ENCODE measurements around the gene CCR4. TPM values are rescaled to one million over a fixed set of nuclear protein-coding genes. Genes with fewer than 3 reads are reported as not detected.
A peak's percentile ranks its signal among the peaks of the same experiment; 100 is the strongest.

CCR4 gene
- total and polyA plus RNA-seq, 9 of the 15 experiments (the other 6 are each of a cell fraction or from before 2014, with no cell fraction given): 0.04 to 0.47 (median 0.25) TPM; not detected in 1

GRCh38 chr3:32975891-32976595 lies 24.6 kb downstream of the CCR4 start (continued):
- TF ChIP-seq, protein P1, sequence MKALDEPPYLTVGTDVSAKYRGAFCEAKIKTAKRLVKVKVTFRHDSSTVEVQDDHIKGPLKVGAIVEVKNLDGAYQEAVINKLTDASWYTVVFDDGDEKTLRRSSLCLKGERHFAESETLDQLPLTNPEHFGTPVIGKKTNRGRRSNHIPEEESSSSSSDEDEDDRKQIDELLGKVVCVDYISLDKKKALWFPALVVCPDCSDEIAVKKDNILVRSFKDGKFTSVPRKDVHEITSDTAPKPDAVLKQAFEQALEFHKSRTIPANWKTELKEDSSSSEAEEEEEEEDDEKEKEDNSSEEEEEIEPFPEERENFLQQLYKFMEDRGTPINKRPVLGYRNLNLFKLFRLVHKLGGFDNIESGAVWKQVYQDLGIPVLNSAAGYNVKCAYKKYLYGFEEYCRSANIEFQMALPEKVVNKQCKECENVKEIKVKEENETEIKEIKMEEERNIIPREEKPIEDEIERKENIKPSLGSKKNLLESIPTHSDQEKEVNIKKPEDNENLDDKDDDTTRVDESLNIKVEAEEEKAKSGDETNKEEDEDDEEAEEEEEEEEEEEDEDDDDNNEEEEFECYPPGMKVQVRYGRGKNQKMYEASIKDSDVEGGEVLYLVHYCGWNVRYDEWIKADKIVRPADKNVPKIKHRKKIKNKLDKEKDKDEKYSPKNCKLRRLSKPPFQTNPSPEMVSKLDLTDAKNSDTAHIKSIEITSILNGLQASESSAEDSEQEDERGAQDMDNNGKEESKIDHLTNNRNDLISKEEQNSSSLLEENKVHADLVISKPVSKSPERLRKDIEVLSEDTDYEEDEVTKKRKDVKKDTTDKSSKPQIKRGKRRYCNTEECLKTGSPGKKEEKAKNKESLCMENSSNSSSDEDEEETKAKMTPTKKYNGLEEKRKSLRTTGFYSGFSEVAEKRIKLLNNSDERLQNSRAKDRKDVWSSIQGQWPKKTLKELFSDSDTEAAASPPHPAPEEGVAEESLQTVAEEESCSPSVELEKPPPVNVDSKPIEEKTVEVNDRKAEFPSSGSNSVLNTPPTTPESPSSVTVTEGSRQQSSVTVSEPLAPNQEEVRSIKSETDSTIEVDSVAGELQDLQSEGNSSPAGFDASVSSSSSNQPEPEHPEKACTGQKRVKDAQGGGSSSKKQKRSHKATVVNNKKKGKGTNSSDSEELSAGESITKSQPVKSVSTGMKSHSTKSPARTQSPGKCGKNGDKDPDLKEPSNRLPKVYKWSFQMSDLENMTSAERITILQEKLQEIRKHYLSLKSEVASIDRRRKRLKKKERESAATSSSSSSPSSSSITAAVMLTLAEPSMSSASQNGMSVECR (CRISPR knock-in tag; IDR thresholded peaks at IDR 0.05): no peak
- TF ChIP-seq SMAD4 (CRISPR knock-in tag; conservative IDR thresholded peaks at IDR 0.05): 0 out of 2 replicates have a peak, but pooled peaks have one; percentile 50
- no peak for TF ChIP-seq FOXO4 (CRISPR knock-in tag; IDR thresholded peaks at IDR 0.05)
- TF ChIP-seq HES1 (IDR thresholded peaks at IDR 0.05; ENCODE audit: low read depth): no peak
- peak; percentile 57; the same call in 1 of the 2 replicates for TF ChIP-seq ZNF592 (IDR thresholded peaks at IDR 0.05)
- no peak for TF ChIP-seq ZNF121 (CRISPR knock-in tag; conservative IDR thresholded peaks at IDR 0.05)
- TF ChIP-seq C11orf30 (IDR thresholded peaks at IDR 0.05; ENCODE audit: low read depth): peak; percentile 83
- TF ChIP-seq GATAD2A (IDR thresholded peaks at IDR 0.05): 0 out of 2 replicates have a peak, but pooled peaks have one; percentile 27
- TF ChIP-seq DMBX1 (CRISPR knock-in tag; IDR thresholded peaks at IDR 0.05; ENCODE audit: borderline replicate concordance): peak; percentile 31; the same call in 1 of the 2 replicates
- TF ChIP-seq POLR2A (conservative IDR thresholded peaks at IDR 0.05): no peak
- TF ChIP-seq CEBPG (CRISPR knock-in tag; IDR thresholded peaks at IDR 0.05): no peak
- peak in 1 of 2 experiments; percentile 24; a peak in 1 of 4 replicates for TF ChIP-seq CEBPG (tag; conservative IDR thresholded peaks at IDR 0.05 in 1 of 2, IDR thresholded peaks at IDR 0.05 in 1 of 2)
- TF ChIP-seq KDM4B (IDR thresholded peaks at IDR 0.05; ENCODE audit: borderline replicate concordance in 2 of 2, low read depth in 1 of 2): no peak
- no peak for TF ChIP-seq POLR3G (IDR thresholded peaks at IDR 0.05; ENCODE audit: extremely low read depth, insufficient read length, insufficient replicate concordance)
- TF ChIP-seq U2AF1 (optimal IDR thresholded peaks at IDR 0.05; ENCODE audit: low read depth, low read length): no peak
- TF ChIP-seq TCF3 (CRISPR knock-in tag; IDR thresholded peaks at IDR 0.05): peak; percentile 21

Data from K562 (cell line).